GM18907 (cell line): ENCODE measurements around the gene BCL2L11.

Experiments used
- ATAC-seq: cut with Tn5 transposase; IDR thresholded peaks from one replicate; pipeline ENCODE4 v1.9.1; 2021; ENCODE audit warnings: mild to moderate bottlenecking, moderate library complexity; ENCODE audit not compliant: unreplicated experiment

BCL2L11 gene

DNA sequence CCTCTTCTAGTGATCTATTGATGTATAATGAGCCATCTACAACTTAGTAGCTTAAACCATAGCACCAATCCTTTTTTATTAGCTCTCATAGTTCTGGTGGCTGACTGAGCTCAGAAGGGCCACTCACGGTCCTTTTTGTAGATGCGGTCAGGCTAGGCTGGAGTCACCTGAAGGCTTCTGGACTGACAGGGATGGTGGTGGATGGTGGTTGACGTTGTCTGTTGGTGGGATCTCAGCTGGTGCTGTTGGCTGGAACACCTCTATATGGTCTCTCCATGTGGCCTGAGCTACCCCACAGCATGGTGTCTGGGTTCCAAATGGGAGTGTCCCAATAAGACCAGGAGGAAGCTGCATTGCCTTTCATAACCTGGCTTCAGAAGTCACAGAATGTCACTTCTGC lies 68.0 kb downstream of the BCL2L11 start:
- ATAC-seq: no peak

DNA sequence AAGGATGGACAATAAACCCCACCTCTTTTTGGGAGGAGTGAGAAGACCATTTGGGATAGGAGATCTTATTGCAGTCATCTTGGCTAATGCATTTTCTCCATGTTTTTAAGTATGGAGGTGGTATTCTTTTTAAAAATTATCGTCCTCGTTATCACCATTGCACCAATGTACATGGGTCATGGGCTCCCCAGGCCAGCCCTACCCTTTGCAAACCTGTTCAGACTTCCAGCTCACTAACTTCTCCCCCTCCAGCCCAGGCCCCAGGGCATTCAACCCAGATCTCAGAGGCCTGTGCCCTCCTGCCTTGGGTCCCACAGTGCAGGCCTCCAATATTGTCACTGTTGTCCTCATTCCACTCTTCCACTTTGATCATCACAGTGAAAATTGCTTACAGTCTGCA lies 68.4 kb downstream of the BCL2L11 start:
- ATAC-seq: no peak

DNA sequence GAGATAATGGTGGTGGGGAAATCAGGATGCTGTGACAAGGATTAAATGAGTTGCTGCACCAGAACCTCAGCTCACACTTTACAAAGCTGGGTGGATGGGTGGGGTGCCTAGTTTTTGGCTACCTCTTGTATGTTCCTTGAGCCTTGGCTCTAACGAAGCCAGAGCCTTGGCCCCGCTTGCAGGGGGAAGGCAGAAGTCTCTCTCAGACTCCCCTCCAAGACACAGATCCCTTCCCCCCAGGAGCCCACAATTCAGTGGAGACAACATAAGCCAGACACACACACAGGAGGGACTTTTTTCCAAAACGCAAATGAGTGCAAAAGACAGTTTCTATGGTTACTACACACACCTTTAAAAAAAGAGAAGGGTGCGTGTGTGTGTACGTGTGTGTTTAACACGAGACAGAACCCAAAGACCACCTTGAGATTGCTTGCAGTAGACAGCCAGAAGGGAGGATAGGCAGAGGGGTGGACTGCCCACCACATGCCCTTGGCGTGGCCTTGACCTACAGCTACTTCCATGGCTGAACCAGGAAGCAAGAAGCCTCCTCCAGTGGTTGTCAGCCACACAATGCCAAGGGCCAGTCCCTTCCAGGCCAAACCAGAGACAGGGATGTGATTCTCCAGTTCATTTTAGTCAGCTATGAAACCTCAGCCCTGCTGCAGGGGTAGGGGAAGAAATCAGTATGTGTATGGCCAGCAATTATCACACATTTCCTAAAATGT lies 70.3 kb downstream of the BCL2L11 start:
- no peak for ATAC-seq

DNA sequence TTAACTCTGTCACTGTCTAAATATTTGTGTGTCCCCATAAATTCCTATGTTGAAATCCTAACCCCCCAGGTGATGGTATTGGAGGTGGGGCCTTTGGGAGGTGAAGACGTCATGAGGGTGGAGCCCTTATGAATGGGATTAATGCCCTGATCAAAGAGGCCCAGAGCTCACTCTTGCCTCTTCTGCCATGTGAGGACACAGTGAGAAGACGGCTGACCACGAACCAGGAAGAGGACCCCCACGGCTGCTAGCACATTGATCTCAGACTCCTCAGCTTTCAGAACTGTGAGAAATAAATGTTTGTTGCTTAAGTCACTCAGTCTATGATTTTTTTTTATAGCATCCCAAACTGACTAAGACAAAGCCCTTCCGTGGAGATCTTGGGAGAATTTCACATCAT lies 71.2 kb downstream of the BCL2L11 start:
- no peak for ATAC-seq

DNA sequence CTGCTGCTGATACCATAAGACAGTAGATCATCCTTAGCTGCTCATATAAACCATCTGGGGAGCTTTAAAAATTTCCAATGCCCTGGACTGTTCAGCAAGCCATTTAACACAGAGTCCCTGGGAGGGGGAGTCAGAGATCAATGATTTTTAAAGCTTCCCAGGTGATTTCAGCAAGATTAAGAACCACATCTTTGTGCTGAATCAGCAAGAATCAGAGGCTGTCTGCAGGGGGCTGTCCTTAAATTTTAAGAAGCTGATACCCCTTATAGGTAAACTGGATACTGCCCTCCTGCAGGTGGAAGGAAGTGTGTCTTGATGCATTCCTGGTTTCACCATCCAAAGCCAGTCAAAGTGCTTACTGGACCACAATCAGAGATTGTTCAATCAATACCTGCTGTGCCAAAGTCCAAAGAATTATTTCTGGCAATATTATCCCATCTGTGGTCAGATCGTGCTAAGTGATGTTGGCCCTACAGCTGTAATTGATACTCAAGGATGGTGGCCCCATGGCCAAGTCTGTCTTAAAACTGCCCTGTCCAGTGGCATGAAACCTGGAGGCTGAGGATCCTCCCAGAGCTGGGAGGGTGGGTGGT lies 72.2 kb downstream of the BCL2L11 start:
- no peak for ATAC-seq

DNA sequence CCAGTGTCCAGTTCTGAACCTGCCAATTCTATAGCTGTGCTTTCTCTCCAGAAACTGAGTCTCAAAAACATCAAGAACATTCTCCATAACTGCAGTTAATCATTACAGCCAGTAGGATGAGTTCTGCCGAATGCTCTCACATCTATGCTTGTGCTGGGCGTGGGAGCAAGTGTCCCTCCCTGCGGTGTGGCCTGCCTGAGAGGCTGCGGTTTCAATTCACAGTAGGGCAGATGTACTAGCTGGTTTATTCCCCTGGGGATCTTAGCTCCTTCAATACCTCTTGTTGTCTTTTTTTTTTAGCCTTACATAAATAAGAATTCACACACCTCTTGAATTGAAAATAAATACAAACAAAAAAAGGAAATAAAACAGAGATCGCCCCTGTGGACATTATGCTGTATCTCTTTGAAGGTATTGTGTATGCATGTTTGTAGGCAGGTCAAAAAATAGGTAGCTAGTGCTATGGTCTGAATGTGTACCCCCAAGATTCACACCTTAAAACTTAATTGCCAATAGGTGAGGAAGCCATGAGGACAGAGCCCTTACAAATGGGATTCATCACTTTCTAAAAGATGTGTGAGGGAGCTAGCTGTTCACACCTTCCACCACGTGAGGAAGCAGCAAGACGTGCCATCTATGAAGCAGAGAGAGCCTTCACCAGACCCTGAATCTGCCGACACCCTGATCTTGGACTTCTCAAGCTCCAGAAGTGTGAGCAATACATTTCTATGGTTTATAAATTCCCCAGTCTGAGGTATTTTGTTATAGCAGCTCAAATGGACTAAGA lies 74.3 kb downstream of the BCL2L11 start:
- peak; percentile 80 for ATAC-seq

DNA sequence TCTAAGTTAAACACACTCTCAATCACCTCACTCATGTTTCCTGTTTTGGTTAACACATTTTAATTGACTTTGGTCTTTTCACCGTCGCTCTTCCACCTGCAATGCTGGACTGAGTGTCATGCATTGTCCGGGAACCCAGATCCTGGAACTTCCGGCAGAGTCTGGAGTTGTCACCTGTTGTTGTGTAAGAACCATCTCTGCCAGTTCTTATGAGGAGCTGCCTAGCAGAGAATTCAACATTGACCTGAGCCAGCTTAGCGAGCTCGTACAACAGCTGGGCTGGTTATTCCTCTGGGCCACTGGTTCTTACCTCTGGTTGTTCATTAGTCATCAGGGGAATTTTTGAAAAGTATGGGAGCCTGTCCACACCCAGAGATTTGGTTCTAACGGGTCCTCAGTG lies 75.7 kb downstream of the BCL2L11 start:
- no peak for ATAC-seq

DNA sequence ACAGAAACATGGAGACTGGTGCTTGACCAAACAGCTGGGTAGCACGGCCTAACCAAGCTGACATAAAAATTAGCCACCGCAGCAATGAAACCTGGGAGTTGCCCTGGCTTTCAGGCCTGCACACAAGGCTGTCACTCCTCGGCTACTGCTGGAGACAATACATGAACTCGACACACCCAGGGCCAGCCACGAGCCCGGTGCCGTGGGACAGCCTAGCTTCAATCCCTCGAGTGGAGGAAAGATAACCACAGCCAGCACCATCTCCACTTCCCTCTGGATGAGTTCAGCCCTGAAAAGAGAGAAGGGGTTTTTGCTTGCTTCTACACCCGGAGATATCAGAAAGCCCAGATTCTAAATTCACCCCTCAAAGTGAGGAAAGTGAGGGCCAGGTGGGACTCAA lies 78.0 kb downstream of the BCL2L11 start:
- no peak for ATAC-seq

DNA sequence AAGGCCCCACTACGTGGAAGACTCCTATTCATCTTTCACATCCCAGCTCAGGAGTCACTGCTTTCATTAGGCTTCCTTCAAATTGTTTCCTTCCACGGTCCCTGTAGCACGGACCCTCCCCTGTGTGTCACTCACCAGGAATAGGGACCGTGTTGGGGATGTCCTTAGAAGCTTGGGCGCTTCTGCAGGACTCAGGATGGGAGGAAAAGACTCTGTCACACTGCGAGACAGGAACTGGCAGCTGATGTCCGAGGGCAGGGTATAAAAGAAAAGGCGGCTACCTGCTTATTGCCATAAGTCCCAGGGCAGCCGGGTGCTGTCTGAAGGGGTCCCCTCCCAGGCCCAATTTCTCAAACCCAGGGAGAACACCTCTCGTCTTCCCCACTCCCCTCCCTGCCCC lies 79.1 kb downstream of the BCL2L11 start:
- ATAC-seq: no peak

DNA sequence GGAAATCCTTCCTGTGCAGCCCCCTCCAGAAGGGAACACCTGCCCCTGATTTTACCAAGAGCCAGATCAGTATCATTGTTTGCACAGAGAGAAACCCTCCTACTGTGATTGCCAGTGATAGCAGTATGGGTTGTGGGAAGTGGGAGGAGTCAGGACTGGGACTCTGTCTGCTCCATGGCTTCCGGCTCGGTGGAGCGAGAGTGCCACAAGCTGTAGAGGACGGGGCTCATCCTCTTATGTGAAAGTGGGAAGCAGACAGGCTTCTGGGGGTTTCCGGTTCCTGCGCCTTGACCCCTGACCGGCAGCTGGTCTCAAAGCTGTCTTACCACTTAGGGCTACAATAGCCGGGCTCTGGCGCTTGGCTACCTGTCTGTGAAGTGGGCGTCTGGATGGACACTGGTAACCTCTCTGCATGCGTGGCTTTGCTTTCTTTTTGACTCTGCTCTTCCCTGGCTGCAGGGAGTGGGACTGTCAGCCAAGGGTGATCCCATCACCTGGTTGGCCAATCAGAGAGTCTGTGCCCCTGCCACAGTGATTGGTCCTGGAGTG lies 79.7 kb downstream of the BCL2L11 start:
- no peak for ATAC-seq

DNA sequence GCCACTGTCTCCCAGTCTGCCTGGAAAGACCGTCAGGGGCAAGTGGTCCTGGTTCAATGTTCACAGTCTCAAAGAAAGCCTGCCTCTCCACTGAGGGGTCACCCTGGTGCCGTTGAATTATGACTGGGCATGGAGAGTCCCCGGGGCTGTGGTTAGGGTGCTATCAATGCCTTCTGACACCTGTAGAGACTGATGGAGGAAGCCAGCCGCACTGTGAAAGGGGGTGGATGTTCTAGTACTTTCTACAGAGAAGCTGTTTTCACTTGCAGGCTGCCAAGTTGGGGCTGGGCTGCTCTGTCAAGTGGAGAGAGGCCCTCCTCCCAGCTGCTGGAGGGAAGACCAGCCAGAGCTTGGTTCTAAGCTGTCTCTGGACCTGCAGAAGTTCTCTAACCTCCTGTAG lies 80.5 kb downstream of the BCL2L11 start:
- peak; percentile 82 for ATAC-seq

DNA sequence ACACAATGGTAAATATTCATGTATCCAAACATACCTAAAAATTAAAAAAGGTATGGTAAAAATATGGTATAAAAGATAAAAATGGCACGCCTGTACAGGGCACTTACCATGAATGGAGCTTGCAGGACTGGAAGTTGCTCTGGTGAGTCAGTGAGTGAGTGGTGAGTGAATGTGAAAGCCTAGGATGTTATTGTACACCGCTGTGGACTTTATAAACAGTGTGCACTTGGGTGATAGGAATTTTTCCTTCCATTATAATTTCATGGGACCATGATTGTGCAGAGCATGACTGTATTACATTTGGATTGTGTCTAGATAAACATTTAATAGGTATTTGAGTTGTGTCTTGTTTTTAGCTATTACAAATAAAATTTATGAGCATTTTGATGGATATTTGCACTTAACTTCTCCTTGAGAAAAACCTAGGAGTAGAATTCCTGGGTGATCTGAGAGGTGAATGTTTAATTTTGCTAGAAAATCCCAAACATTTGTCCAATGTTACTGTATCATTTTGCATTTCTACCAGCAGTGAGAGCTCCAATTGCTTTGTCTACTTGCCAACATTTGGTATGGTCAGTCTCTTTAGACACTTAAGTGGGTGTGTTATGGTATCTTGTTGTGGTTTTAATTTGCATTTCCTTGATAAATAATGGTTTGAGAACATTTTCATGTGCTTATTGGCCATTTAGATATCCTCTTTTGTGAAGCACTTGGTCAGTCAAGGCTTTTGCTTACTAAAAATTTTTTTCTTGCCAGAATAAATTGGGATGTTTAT lies 81.7 kb downstream of the BCL2L11 start:
- ATAC-seq: no peak

DNA sequence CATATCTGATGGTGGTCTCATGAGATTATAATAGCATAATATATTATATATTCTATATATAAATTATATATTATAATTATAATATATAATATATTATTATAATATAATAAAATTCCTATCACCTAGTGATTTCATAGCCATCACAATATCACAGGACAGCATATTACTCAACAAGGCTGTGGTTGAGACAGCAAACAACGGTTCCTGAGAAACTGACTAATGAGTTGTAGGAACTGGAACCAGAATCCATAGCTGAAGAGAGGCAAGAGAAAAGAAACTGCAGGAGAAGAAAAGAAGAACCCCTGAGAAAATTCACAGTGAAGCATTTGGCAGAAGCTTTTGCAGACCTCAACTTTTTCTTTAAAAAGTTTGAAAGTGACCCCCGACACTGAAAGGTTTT lies 84.0 kb downstream of the BCL2L11 start:
- no peak for ATAC-seq

DNA sequence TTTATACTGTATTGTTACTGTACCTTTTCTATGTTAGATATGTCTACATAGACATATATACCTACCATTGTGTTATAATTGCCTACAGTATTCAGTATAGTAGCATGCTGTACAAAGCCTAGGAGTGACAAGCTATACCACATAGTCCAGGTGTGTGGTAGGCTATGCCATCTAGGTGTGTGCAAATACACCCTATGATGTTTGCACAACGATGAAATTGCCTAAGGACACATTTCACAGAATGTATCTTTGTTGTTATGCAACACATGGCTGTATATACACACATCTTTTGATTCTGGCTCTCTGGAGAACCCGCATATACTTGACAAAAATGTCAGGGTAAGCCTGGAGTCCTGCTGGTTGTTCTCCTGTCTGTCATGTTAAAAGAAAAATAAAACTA lies 85.1 kb downstream of the BCL2L11 start:
- no peak for ATAC-seq

DNA sequence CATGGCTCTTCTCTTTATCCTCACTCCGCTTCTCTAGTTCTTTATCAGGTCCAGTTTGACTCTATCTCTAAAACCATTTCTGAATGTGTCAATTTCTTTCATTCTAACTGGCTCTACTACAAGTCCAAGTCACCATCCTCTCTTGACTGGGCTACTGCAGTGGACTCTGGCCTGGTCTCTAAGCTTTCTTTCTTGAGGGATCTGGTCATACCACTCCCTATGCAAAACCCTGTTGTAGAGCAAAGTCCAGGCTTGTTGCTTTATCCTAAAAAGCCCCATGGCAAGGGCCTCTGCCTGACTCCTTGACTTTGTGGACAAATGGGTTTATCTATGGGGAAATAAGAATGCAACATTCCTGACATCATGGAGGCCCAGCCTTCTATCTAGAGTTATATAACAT lies 87.1 kb downstream of the BCL2L11 start:
- ATAC-seq: no peak

DNA sequence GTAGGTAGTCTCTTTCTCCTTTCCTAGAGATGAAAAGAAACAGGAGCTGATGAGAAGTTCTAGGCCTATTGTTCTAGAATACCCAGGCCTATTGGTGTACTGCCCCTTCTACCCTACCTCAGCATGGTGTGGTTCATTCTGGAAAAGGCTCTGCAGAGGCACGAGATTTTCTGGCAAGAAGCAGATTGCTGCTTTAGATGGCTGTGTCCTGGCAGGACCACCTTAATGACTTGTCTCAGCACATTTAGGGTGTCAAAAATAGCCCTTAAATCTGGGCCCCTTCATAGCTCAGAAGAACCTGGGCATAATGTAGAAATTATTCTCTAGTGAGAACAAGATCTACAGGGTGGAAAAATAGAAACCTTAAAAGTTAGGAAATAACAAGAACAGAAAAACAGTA lies 87.9 kb downstream of the BCL2L11 start:
- ATAC-seq: peak; percentile 34

DNA sequence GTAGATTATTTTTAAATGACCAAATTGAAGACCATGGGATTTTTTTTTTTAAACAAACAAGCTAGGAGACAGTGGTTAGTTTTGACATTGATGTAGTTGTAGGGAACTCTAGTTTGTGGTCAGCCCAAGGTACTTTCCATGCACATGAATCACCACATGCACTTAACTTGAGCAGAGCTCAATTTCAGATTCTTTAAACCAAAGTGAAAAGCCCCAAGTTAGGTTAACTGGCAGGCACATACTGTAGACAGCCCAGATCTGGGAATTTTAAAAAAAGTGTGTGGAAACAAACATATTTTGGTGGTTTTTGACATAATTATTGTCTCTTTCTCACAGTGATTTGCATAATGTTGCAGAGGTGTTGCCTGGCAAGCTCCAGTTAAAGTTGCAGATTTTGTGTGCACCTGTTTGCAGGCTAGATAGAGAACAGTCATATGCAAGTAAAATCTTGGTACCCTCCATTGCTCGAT lies 88.4 kb downstream of the BCL2L11 start:
- ATAC-seq: peak; percentile 95

DNA sequence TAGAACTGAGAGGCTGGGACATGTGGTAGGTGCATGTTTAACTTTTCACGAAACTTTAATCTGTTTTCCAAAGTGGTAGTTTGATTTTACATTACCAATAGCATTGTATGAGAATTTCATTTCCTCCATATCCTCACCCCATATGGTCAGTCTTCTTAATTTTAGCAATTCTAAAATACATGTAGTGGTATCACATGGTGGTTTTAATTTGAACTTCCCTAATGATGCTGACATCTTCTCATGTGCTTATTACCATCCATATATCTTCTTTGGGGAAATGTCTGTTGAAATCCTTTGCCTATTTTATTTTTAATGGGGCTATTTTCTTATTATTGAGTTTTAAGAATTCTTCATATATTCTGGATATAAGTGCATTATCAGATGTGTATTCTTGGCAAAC lies 89.3 kb downstream of the BCL2L11 start:
- no peak for ATAC-seq

DNA sequence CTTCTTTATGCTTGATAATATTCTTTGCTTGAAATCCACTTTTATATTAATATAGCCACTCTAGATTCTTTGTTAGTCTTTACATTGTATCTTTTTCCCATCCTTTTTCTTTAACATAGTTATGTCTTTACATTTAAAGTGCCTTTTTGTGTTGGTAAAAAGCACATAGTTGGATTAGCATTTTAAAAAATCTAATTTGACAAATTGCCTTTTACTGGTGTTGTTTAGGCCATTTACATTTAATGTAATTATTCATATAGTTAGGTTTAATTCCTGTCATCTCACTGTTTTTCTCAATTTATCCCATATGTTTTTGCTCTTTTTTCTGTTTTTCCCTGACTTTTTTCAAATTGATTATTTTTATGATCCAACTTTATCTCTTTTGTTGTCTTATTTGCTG lies 93.2 kb downstream of the BCL2L11 start:
- ATAC-seq: no peak

DNA sequence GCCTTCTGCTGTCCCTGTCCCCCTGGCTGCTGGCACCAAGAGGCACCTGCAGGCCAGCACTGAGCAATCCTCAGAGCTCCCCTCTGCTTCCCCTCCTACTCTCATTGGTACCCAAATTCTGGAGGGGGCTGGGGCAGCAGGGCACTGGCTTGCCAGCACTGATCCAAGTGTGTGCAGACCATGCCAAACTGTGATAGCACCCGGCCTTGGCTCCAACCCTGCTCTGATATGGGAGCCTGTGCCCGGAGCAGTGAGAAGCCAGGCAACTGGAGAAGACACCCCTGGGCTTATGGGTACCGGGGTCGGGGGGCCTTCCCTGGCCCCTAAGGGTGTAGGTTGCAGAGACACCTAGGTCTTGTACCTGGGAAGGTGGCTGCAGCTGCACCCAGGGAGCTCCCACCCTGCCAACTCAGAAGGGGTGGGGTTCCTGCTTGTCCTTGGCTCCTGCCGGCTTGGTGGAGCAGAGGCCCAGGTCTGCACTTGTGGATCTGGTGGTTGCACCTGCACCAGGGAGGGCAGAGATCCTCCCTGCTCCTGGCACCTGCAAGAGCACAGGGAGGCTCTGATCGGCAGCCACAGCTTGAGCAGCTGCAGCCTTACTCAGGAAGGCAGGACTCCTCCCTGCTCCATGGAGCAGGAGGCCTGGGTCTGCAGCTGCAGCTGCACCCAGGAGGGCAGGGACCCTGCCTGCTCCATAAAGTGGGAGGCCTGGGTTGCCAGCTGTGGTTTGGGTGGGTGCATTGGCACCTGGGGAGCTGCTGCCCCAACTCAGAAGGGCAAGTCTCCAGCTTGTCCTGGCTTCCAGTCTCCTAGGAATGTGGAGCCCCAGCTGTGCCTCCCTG lies 96.3 kb downstream of the BCL2L11 start:
- no peak for ATAC-seq
